Astrocyte (in vitro differentiated cells and primary cell): ENCODE results near the gene PEX3. TPM values are rescaled to one million over a fixed set of nuclear protein-coding genes. Genes with fewer than 3 reads are reported as not detected.

Experiments
- DNase-seq: peaks from one replicate; pipeline ENCODE4 v3.0.0-alpha.2; 2010; ENCODE audit warnings: low read depth
- FAIRE-seq: peaks from 2 replicates; lab custom pipeline; 2011; peaks lifted over from hg19 to GRCh38; lab: Jason Lieb, UNC
- H2AFZ ChIP-seq: 2 replicates; pipeline ENCODE4 v1.6.0; 2012; ENCODE audit warnings: low read depth, low read length, inconsistent platforms
- H3K27ac ChIP-seq: 2 replicates; pipeline ENCODE4 v1.5.1; 2011; ENCODE audit warnings: low read depth, low read length, inconsistent platforms
- H3K27me3 ChIP-seq: 2 replicates; pipeline ENCODE4 v1.6.0; 2011; ENCODE audit warnings: low read length, inconsistent platforms; ENCODE audit not compliant: insufficient read depth
- H3K36me3 ChIP-seq: 2 replicates; pipeline ENCODE4 v1.5.1; 2011; ENCODE audit warnings: low read length, inconsistent platforms; ENCODE audit not compliant: insufficient read depth
- H3K4me1 ChIP-seq: 2 replicates; pipeline ENCODE4 v1.5.1; 2011; ENCODE audit warnings: low read length, inconsistent platforms; ENCODE audit not compliant: insufficient read depth
- H3K4me2 ChIP-seq: 2 replicates; pipeline ENCODE4 v1.6.0; 2012; ENCODE audit warnings: low read length, inconsistent platforms
- H3K4me3 ChIP-seq: 2 replicates; pipeline ENCODE4 v1.5.1; 2011; ENCODE audit warnings: low read depth, mild to moderate bottlenecking, low read length, inconsistent platforms; ENCODE audit not compliant: insufficient read depth
- H3K79me2 ChIP-seq: 2 replicates; pipeline ENCODE4 v1.6.0; 2012; ENCODE audit warnings: mild to moderate bottlenecking, low read length, inconsistent platforms; ENCODE audit not compliant: insufficient read depth
- H3K9ac ChIP-seq: 2 replicates; pipeline ENCODE4 v1.6.0; 2012; ENCODE audit warnings: mild to moderate bottlenecking, low read length, inconsistent platforms
- H3K9me3 ChIP-seq: 2 replicates; pipeline ENCODE4 v1.5.1; 2012; ENCODE audit warnings: low read depth, mild to moderate bottlenecking, low read length, inconsistent platforms; ENCODE audit not compliant: insufficient read depth
- H4K20me1 ChIP-seq: 2 replicates; pipeline ENCODE4 v1.6.0; 2012; ENCODE audit warnings: low read length, inconsistent platforms; ENCODE audit not compliant: insufficient read depth
- H3K27ac Mint-ChIP-seq: one replicate; pipeline ENCODE4 v1.8.0; 2021; ENCODE audit warnings: mild to moderate bottlenecking, mixed read lengths; ENCODE audit not compliant: unreplicated experiment
- H3K27me3 Mint-ChIP-seq: one replicate; pipeline ENCODE4 v1.8.0; 2021; ENCODE audit warnings: low read depth, mixed read lengths; ENCODE audit not compliant: unreplicated experiment
- H3K36me3 Mint-ChIP-seq: one replicate; pipeline ENCODE4 v1.8.0; 2021; ENCODE audit warnings: low read depth, mixed read lengths; ENCODE audit not compliant: unreplicated experiment
- H3K4me1 Mint-ChIP-seq: one replicate; pipeline ENCODE4 v1.8.0; 2021; ENCODE audit warnings: low read depth, mixed read lengths; ENCODE audit not compliant: unreplicated experiment
- H3K4me3 Mint-ChIP-seq: one replicate; pipeline ENCODE4 v1.8.0; 2021; ENCODE audit warnings: mild to moderate bottlenecking, moderate library complexity, mixed read lengths; ENCODE audit not compliant: unreplicated experiment
- H3K9me3 Mint-ChIP-seq: one replicate; pipeline ENCODE4 v1.8.0; 2021; ENCODE audit warnings: mild to moderate bottlenecking, mixed read lengths; ENCODE audit not compliant: unreplicated experiment
- EZH2 ChIP-seq: IDR thresholded peaks from 2 replicates; pipeline ENCODE4 v1.6.1; 2012; ENCODE audit warnings: mild to moderate bottlenecking, low read length, inconsistent platforms; ENCODE audit not compliant: insufficient read depth
- total RNA-seq: library from RNA; stranded (reverse); gene quantifications from 2 replicates; pipeline ENCODE4 v1.2.1, GENCODE V29; 2021
- TF ChIP-seq, protein P1 (sequence below): IDR thresholded peaks from 2 replicates; pipeline ENCODE4 v1.5.1; 2011; ENCODE audit warnings: low read depth, mild to moderate bottlenecking, inconsistent platforms, low read length, moderate library complexity; ENCODE audit not compliant: insufficient read depth

PEX3 gene
- total RNA-seq, 1 donor from 2014 or later: 14.2 TPM

DNA sequence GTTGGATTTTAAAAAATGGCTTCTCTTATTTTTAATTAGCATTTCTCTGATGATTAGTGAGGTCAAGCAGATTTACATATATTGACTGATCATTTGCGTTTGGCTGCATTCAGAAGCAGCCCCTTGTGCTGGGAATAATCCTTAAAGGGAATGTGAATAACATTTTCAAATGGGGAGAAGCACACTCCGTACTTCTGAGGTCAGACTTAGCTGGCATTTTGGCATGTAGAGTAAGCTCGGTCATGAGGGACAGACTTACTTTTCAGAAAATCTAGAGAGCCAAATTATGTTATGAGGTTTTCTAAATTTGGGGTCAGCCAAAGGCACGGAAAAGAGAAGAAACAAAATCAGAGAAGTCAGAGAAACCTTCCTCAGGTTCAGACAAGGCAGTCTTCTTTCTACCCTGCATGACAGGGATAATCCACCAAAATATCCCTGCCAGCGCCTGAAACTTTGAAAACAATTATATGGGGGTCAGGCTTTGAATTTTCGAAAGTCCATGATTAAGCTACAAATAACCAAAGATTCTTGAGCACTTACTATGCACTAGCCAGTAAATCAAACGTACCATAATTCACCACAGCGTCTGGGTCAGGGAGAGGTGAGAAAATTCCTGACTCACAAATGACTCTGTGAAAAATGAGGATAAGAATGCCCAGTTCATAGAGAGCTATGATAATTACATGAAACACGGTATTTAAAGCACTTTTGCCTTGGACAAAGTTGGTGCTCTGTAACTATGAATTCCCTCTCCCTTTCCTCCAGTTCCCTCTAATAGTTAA, 45.0 kb upstream of the PEX3 start:
- H3K4me1 ChIP-seq: peaks cover 30% of the 10 kb centered on the region
- H3K36me3 Mint-ChIP-seq: no peaks in the 10 kb centered on the region
- no peak overlapping the region for H3K4me3 ChIP-seq
- peak overlapping the region; percentile 78 for H3K27ac ChIP-seq
- H3K27ac Mint-ChIP-seq: peak overlapping the region; percentile 1
- H3K9me3 ChIP-seq: no peaks in the 10 kb centered on the region
- no peaks in the 10 kb centered on the region for H3K27me3 ChIP-seq
- peaks cover 24% of the 10 kb centered on the region for H3K4me1 Mint-ChIP-seq
- no peaks in the 10 kb centered on the region for H3K79me2 ChIP-seq
- no peak for TF ChIP-seq EZH2
- TF ChIP-seq, protein P1, sequence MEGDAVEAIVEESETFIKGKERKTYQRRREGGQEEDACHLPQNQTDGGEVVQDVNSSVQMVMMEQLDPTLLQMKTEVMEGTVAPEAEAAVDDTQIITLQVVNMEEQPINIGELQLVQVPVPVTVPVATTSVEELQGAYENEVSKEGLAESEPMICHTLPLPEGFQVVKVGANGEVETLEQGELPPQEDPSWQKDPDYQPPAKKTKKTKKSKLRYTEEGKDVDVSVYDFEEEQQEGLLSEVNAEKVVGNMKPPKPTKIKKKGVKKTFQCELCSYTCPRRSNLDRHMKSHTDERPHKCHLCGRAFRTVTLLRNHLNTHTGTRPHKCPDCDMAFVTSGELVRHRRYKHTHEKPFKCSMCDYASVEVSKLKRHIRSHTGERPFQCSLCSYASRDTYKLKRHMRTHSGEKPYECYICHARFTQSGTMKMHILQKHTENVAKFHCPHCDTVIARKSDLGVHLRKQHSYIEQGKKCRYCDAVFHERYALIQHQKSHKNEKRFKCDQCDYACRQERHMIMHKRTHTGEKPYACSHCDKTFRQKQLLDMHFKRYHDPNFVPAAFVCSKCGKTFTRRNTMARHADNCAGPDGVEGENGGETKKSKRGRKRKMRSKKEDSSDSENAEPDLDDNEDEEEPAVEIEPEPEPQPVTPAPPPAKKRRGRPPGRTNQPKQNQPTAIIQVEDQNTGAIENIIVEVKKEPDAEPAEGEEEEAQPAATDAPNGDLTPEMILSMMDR: no peak
- FAIRE-seq (peak; percentile 88), DNase-seq (peak; percentile 95)
- H3K4me3 Mint-ChIP-seq: no peak overlapping the region
- H4K20me1 ChIP-seq: no peaks in the 10 kb centered on the region
- no peaks in the 10 kb centered on the region for H3K9me3 Mint-ChIP-seq
- H3K4me2 ChIP-seq: peak overlapping the region; percentile 68
- H3K9ac ChIP-seq: peak overlapping the region; percentile 65
- peak overlapping the region; percentile 9 for H2AFZ ChIP-seq
- no peaks in the 10 kb centered on the region for H3K27me3 Mint-ChIP-seq
- no peaks in the 10 kb centered on the region for H3K36me3 ChIP-seq

DNA sequence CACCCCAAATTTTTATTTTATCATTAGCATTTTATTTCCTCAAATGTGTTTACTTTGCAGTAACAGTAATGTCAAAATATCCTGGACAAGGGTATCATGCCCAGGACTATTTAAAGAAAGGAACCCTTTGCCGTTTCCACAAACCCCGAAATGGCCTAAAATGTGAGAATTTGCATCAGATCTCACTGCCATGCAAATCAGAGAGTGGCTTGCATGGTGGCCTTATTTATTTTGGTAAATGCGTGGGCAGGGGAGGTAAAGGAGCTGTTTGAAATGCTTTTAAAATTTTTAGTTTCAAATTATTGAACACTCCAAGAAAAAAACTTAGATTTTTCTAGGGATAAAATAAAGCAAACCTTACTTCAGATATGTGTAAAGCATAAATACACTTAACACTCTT, 43.9 kb upstream of the PEX3 start:
- no peak for TF ChIP-seq EZH2
- TF ChIP-seq, protein P1: no peak
- no peak overlapping the region for H3K27ac Mint-ChIP-seq

More for the DNA sequence above, 43.9 kb upstream of the PEX3 start:
- H2AFZ ChIP-seq: no peak overlapping the region
- H3K9me3 Mint-ChIP-seq: no peaks in the 10 kb centered on the region
- H3K36me3 Mint-ChIP-seq: no peaks in the 10 kb centered on the region
- H3K27me3 ChIP-seq: no peaks in the 10 kb centered on the region
- no peaks in the 10 kb centered on the region for H3K79me2 ChIP-seq
- H3K4me1 Mint-ChIP-seq: peaks cover 20% of the 10 kb centered on the region
- no peak overlapping the region for H3K9ac ChIP-seq
- H4K20me1 ChIP-seq: no peaks in the 10 kb centered on the region
- peaks cover 31% of the 10 kb centered on the region for H3K4me1 ChIP-seq
- no peaks in the 10 kb centered on the region for H3K9me3 ChIP-seq
- no peak overlapping the region for H3K4me3 ChIP-seq
- H3K4me2 ChIP-seq: no peak overlapping the region
- H3K4me3 Mint-ChIP-seq: no peak overlapping the region
- no peaks in the 10 kb centered on the region for H3K27me3 Mint-ChIP-seq
- H3K36me3 ChIP-seq: no peaks in the 10 kb centered on the region
- DNase-seq (no peak), FAIRE-seq (no peak)
- H3K27ac ChIP-seq: no peak overlapping the region
